Inferior parietal cortex (tissue), 1 donor: ENCODE measurements around the gene ARHGAP21.
A peak's percentile ranks its signal among the peaks of the same experiment; 100 is the strongest.
"Not testable (repeated sequence)": the region's sequence is repeated elsewhere in the genome, so short reads cannot be mapped to it uniquely, and the experiment has no call there.

Experiments
- DNase-seq: peaks from one replicate; pipeline ENCODE4 v3.0.0-alpha.2; 2016; ENCODE audit errors: extremely low spot score

Gene ARHGAP21

GRCh38 chr10:24625778-24626177, 97.9 kb downstream of the ARHGAP21 start:
- no peak for DNase-seq

DNA sequence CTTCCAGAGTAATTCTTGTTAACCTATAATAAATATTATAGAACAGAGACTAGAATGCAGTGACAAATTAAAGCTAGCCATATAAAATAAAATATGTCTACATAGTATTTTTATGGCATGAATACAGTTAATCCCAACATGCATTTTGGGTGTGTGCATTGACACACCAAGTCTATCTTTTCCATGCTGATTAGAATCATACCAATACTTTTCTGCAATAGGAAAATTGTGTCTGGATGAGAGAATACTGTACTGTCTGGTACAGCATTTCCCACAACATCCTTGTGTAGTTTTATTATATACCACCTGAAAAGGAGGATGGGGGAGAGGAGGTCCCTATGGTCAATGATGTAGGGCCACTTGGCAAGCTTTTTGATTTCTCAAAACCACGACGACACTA, 100.3 kb downstream of the ARHGAP21 start:
- DNase-seq = no peak

GRCh38 chr10:24622781-24623301, 100.8 kb downstream of the ARHGAP21 start:
- peak; percentile 53 for DNase-seq

GRCh38 chr10:24621035-24621795, 102.5 kb downstream of the ARHGAP21 start:
- DNase-seq = not testable (repeated sequence)

DNA sequence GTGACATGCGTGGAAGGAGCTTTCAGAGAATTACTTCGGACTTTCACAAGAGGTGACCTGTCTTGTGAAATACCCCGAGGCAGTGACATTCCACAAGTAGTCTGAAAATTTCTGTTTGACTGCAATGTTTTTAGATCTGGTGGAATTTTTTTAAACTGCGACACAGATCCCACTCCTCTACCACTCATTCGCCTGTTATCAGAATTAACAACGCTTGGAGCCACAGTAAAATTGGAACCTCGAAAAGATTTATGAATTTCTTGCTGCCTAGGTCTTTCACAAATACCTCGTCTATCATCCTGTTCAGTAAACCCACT, 103.7 kb downstream of the ARHGAP21 start:
- DNase-seq = not testable (repeated sequence)

DNA sequence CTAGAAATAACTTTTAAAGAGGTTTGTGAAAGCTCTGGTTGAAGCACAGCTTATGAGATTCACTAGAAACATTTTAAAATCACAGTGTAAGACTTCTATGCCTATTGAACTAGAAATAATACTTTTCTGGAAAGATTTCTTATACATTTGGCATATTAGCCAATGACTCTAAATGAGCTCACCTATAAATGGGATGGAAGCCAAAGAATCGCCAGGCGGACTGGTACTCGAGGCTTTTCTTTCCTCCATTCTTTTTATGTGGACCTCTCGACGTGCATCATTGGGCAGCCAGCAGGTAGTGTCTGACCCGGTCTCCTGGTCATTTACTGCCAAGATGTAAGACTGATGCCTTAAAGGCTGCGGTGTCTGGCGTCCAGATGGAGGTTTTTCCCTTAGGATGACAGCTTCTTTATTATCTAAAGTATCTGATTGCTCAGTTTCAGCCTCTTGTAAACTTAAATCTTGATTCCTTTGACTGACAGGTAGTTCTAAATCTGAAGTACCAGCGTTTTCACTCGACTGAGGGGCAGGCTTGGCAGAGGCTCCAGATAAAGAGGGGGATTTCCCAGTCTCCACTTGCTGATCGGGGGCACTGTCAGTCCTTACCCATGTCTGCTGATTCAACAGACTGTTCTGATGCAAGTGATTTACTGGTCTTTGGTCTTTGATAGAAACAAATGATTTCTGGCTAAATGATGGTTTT, 104.2 kb downstream of the ARHGAP21 start:
- DNase-seq = not testable (repeated sequence)

DNA sequence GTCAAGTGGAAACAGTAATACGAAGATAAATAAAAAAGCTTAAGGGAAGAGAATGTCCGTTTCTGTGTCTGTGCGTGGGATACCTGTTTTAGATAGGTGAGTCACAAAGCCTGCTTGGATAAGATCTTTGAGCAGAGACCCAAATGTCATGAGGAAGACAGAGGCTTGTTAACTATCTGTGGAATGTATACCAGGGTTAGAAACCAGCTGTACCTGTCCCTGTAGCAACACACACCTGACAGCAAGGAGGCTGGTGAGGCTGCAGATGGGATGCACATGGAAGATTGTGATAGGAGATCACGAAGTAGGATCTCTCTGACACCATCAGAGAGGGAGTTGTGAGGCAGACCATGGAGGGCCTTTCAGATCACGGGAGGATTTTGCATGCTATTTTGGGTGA, 105.3 kb downstream of the ARHGAP21 start:
- no peak for DNase-seq

DNA sequence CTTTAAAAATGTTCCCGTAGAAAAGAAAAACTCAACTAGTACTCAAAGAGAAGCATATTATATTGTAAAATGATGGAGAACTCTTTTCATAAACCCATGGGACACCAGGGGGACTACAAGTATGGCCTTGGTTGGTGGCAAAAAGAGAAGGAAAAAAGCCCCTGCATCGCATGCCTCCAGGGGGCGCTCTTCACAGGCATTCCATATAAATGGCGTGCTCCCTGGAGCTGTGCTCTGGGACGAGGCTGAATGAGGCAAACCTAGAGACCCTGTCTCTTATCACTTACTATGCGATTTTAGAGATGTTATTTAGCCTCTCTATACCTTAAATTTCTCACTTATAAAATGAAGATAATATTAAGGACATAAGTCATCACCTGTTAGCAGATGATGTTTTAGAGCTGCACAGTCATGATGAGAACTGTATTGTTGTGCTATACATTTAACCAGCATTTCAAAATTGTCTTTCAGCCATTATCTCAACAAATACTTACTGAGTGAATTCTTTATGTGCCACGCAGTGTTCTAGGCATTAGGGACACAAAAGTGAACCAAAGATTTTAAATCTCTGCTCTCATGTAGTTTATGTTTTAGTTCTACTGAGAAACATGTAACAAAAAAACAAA, 105.8 kb downstream of the ARHGAP21 start:
- peak; percentile 65 for DNase-seq

- DNase-seq = no peak
Observed at GRCh38 chr10:24616536-24616935, 107.2 kb downstream of the ARHGAP21 start.

- DNase-seq = no peak
Observed at GRCh38 chr10:24606021-24606420, 117.7 kb downstream of the ARHGAP21 start.

GRCh38 chr10:24605141-24605540, 118.5 kb downstream of the ARHGAP21 start:
- no peak for DNase-seq

DNA sequence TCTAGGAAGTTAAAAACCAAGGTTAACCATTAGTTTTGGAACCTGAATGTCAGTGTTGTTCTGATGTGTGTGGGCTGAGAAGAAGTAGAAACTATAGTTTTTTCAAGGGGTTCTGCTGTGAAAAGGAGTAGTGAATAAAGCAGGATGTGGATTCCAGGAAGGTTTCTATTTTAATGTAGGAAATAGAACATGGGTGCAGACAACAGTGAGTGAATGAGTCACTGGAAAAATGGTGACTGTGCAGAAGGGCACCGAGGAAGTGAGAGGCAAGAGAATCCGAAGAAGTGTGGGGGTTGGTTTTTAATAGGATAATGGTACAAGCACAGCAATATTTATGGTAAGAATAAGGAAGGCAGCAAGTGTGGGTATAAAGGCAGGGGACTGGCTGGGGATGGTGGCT, 120.4 kb downstream of the ARHGAP21 start:
- no peak for DNase-seq

DNA sequence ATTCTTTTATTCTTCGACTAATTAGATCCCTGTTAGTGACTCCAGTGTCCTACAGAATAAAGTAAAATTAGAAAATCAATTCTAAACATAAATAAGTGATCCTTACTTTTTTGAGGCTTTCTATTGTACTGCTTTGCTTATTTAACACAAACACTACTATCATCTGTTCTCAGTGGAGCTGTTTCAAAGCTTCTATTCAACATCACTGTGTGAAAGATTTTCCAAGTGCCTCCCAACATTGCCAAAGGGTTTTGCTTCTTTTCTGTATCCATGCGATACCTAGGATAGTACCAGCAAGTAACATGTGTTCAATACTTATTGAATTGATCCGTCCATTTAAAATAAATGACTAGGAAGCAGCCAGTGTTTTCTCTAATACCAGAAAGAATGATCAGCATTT, 125.7 kb downstream of the ARHGAP21 start:
- no peak for DNase-seq

GRCh38 chr10:24597426-24597825, 126.3 kb downstream of the ARHGAP21 start:
- DNase-seq = no peak

DNA sequence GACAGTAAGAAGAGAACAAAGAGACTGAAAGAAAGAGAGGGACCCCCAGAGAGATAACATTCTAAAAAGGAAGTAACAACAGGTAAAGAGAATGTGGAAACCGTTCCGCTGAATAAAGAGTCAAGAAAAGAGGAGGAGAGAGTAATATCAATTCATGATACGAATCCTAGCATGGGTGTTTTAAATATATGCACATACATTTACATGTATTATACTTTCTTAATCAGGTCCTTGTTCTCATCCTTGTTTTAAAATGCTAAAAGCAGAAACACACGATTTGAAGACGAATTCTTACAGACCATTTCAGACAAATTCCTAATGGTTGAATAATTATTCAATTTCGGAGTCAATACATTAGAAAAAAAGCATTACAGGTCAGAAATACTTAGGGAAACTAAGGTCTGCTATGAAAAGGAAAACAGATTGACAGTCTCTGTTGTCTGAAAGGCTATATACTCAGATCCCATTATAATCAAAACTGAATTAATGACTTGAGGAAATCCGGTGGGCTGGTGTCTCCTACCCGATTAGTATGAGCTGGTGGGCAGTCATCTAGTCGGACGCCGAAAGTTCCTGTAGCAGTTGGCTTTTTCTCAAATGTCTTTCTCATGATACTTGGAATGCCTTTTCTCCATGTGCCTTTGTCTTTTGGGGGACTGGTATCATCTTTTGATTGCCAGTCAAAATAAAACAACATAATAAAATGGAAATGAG, 127.3 kb downstream of the ARHGAP21 start:
- no peak for DNase-seq

DNA sequence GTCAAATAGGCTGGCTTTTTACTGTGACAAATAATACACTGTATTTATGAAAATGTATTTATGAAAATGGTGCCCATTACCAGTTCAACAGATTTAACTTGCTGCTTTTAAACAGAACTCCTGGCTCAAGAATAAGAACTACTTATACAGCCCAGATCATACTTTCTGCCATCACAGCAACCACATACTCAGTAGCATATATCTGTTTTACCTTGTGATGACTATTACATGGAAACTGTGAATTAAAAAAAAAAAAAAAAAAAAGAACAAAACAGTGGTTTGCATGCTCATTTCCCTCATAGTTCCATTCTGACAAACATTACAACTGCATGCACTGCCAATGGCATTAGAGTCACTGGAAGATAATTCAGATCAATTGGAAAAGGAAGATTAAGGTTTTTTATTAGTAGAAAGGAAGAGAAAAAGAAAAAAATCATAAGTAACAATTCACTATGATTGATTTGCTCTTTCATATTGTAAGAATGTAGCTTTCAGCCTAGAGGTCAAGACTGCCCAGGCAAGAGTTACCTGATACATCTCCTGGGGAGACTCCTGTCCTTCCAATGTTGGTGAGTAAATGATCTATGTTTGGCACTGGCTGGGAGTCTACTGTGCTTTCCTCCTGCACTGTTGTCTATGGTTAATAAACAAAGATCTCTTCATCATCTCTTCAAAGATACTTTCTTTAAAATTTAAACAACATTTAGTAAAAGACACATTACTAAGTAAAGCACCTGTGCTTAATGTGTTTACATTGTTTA, 132.8 kb downstream of the ARHGAP21 start:
- no peak for DNase-seq

DNA sequence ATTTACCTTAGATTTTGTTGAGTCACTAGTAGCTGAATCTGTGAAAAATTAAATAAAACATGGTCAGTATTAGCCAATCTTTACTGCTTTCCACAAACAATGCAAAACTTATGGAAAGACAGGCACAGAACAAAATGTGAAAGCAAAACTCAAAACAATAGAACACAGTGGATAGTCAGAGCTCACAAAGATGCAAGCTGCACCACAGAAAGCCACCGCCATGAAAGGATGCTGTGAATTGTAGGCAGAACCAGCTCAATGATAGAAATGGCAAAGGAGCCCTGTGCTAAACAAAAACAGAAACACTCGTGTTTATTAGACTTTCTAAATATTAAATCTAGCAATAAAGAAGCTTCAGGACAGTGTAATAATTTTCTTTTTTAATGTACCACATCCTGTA, 134.4 kb downstream of the ARHGAP21 start:
- DNase-seq = peak; percentile 29

DNA sequence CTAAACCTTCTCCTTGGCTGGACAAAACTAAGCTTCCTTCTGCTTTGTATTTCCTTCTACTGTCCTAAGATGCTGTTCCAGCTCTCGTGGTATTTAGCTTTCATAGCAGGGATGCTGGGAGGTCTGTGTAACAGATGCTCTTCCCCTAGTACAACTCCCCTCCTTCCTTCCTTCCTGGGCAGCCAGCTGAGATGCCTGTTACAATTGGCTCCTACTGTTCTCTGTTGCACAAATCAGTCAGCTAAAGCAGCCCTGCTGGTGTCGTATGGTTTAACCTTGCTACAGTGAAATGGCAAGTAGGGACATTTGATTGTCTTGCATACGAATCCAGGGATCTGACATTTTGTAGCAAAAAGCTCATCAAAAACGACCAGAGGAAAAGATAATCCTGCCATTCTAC, 143.8 kb downstream of the ARHGAP21 start:
- no peak for DNase-seq

DNA sequence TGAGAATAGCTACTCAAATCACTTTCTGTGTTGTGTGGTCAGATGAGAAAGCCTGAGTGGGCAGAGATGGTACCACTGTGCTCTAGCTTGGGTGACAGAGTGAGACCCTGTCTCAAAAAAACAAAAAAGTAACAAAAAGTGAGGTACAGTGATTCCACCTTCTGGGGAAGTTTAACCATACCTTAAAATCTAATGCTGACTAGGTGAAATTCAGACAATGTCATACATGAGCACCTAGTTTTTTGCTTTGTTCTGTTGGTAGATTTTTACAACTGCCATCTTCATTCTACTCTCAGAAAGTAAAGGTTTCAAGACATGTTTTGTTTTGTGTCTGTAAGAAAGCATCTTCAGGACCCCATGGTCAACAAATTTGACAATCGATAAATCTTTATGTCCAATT, 144.2 kb downstream of the ARHGAP21 start:
- no peak for DNase-seq

DNA sequence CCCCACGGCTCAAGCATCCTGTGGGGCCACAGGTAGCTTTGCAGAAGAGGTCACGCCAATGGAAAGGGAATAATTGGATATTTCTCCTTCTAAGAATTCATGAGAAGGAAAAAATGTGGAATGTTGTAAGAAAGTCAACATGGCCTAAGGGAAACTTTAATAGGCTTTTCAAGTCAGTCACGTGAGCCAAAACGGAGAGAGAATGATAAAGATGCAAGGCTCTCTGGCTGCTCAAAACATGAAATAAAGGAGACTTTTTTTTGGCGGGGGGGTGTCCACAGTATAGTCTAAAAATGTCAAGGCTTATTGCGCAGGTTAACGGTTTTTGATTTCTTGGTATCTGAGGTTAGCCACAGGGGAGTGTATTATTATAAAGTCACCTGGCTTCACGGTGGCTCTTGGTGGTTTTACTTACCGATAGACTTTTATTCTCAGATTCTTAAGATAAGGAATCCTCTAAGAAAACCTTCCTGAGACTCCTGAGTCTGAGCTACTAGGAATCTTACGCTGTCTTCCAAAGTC, 148.1 kb downstream of the ARHGAP21 start:
- DNase-seq = no peak

GRCh38 chr10:24574578-24575155, 149.0 kb downstream of the ARHGAP21 start:
- DNase-seq = no peak
